ENCODE data around the gene RNF103. TPM values are rescaled to one million over a fixed set of nuclear protein-coding genes. Genes with fewer than 3 reads are reported as not detected.

RNF103 gene
- total and polyA plus RNA-seq, 3 donors from 2014 or later, result 48.2 to 59.7 (median 53.7) TPM

- no peaks in the 10 kb centered on the region for H3K27me3 ChIP-seq
- TF ChIP-seq, protein P1, sequence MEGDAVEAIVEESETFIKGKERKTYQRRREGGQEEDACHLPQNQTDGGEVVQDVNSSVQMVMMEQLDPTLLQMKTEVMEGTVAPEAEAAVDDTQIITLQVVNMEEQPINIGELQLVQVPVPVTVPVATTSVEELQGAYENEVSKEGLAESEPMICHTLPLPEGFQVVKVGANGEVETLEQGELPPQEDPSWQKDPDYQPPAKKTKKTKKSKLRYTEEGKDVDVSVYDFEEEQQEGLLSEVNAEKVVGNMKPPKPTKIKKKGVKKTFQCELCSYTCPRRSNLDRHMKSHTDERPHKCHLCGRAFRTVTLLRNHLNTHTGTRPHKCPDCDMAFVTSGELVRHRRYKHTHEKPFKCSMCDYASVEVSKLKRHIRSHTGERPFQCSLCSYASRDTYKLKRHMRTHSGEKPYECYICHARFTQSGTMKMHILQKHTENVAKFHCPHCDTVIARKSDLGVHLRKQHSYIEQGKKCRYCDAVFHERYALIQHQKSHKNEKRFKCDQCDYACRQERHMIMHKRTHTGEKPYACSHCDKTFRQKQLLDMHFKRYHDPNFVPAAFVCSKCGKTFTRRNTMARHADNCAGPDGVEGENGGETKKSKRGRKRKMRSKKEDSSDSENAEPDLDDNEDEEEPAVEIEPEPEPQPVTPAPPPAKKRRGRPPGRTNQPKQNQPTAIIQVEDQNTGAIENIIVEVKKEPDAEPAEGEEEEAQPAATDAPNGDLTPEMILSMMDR (IDR thresholded peaks at IDR 0.05), result no peak
- no peak for TF ChIP-seq POLR2A (IDR thresholded peaks at IDR 0.05)
- intact Hi-C loops (cut with DNase I; ENCODE audit: low total_unique reads), result no loop called here
- DNase-seq, result no peak
- H3K4me3 ChIP-seq, result no peak overlapping the region
- no peak overlapping the region for H3K27ac ChIP-seq
- no peaks in the 10 kb centered on the region for H3K9me3 ChIP-seq
- H3K4me1 ChIP-seq, result peaks cover 5% of the 10 kb centered on the region
- WGBS, 2 donors, result 88 to 90% methylated on average over 16 of the region's 16 CpGs
- no peaks in the 10 kb centered on the region for H3K36me3 ChIP-seq (ENCODE audit: low read depth, missing control alignments)
These were observed 67.2 kb downstream of the RNF103 start for GRCh38 chr2:86556508-86556907.

Other genes with a start within 250 kb of the RNF103 start
- gene KDM3A, start 182.5 kb downstream of the RNF103 start, total RNA-seq, result 100 to 1,000 TPM in 1 of 2 donors, 10 to 100 TPM in 1; 88.8 to 106 TPM
- gene KDM3A, start 182.5 kb downstream of the RNF103 start, polyA plus RNA-seq (ENCODE audit: insufficient read depth, low read depth, low replicate concordance), result 126 TPM
- 10 to 100 TPM; 64.6 to 89.4 TPM for gene CHMP3, start 60.4 kb downstream of the RNF103 start, total RNA-seq
- gene CHMP3, start 60.4 kb downstream of the RNF103 start, polyA plus RNA-seq (ENCODE audit: insufficient read depth, low read depth, low replicate concordance), result 163 TPM
- 10 to 100 TPM; 31.3 to 31.7 TPM for gene RMND5A, start 96.4 kb upstream of the RNF103 start, total RNA-seq
- 28.4 TPM for gene RMND5A, start 96.4 kb upstream of the RNF103 start, polyA plus RNA-seq (ENCODE audit: insufficient read depth, low read depth, low replicate concordance)
- gene CD8A, start 167.0 kb upstream of the RNF103 start, total RNA-seq, result 1 to 10 TPM in 1 of 2 donors, under 1 TPM in 1; 0.31 to 1.7 TPM
- 2.9 TPM for gene CD8A, start 167.0 kb upstream of the RNF103 start, polyA plus RNA-seq (ENCODE audit: insufficient read depth, low read depth, low replicate concordance)
- under 1 TPM in 1 of 2 donors, not detected in 1; 0.43 TPM for gene CD8B, start 238.0 kb upstream of the RNF103 start, total RNA-seq
- 2.2 TPM for gene CD8B, start 238.0 kb upstream of the RNF103 start, polyA plus RNA-seq (ENCODE audit: insufficient read depth, low read depth, low replicate concordance)

All from testis (tissue), 3 donors.